Left ventricle myocardium inferior (tissue), 1 donor: Measurements from ENCODE around the gene SPECC1L. TPM values are rescaled to one million over a fixed set of nuclear protein-coding genes. Genes with fewer than 3 reads are reported as not detected.

ENCODE experiments used
- DNase-seq: peaks from one replicate; pipeline ENCODE4 v3.0.0-alpha.2; 2020
- H3K27ac ChIP-seq: fragments of 200-600 bp; replicated peaks from 2 replicates; pipeline ENCODE4 v1.8.0; 2021
- H3K27me3 ChIP-seq: fragments of 200-600 bp; 2 replicates; pipeline ENCODE4 v1.8.0; 2021; ENCODE audit warnings: low read depth
- H3K36me3 ChIP-seq: fragments of 200-600 bp; 2 replicates; pipeline ENCODE4 v1.8.0; 2021
- H3K4me1 ChIP-seq: fragments of 200-600 bp; 2 replicates; pipeline ENCODE4 v1.8.0; 2021
- H3K4me3 ChIP-seq: fragments of 200-600 bp; 2 replicates; pipeline ENCODE4 v1.8.0; 2021; ENCODE audit warnings: mild to moderate bottlenecking, moderate library complexity
- H3K9me3 ChIP-seq: fragments of 200-600 bp; replicated peaks from 2 replicates; pipeline ENCODE4 v1.8.0; 2021
- CTCF ChIP-seq: fragments of 200-600 bp; IDR thresholded peaks from 2 replicates; pipeline ENCODE4 v1.8.0; 2021; ENCODE audit warnings: antibody characterized with exemption, mild to moderate bottlenecking, borderline replicate concordance
- intact Hi-C: fragments of 100-400 bp; cut with micrococcal nuclease; formaldehyde crosslinking; loops from one replicate; pipeline ENCODE4 v1.11.0; 2022
- total RNA-seq: library from RNA; stranded (reverse); fragmentation: NEBNext Ultra II Directional; extraction: Animal tissue kit (Norgen Biotek cat#: 25700); gene quantifications from one replicate; pipeline ENCODE4 v1.2.1, GENCODE V29; 2021
- donor health status: DM: no; HTN: yes; CAD: no; lungs with severe emphysema.

The SPECC1L gene
- total RNA-seq, 1 donor from 2014 or later, result 51.9 TPM

DNA sequence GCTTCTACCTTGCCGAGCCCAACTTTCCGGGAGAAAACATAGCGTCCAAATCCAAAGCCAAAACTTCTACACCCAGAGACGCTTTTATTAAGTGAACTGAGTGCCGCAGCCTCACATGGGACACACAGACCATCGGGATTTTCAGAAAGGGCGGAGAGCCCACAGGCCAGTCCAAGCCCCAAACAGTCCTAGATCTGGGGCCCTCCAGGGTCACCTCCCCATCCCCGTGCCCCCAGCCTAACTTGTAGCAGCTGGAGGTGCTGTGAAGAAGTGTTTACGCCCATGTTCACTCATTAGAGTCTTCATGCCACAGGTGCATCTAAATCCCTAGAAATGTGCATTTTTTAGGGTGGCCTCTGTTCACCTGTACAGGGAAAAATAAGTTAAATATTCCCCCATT is 142.6 kb downstream of the SPECC1L start:
- Histone ChIP-seq H3K27ac (peak overlapping the region; percentile 65), H3K36me3 (peaks cover 38% of the 10 kb centered on the region), H3K4me3 (no peak overlapping the region), H3K4me1 (peaks cover 11% of the 10 kb centered on the region), H3K9me3 (no peaks in the 10 kb centered on the region), H3K27me3 (no peaks in the 10 kb centered on the region)
- no peak for TF ChIP-seq CTCF
- intact Hi-C loops, result no loop called here
- DNase-seq, result no peak

DNA sequence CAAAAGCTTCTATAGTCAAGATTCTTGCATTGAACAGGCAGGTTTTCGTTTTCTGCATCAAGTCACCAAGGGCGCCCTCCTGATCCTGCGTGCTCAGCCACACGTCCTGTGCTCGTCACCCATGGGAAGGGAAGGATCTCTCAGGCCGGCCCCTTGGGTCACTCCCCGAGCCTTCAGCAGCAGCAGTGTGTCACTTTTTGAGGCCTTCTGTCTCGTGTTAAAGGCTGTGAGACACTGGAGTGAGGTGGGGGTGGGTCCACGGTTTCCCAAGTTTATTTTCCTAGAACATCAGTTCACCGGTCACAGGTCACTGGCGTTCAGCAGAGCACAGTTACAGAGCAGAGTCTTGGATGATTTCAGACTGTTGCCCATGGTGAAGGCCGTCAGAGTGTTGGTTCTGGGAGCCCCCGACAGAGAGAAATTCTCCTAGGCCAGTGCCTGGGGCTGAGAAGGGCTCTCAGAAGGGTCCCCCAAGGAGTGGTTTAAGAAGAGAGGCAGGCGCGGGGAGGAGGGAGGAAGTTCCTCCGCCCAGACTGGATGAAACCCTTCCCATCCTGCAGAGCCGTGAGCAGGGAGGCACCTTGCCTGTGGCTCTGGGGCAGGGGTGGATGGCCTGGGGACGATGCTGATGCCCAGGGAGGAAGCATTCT is 143.2 kb downstream of the SPECC1L start:
- no peak for DNase-seq
- H3K27me3 ChIP-seq, result no peaks in the 10 kb centered on the region
- H3K27ac ChIP-seq, result peak overlapping the region; percentile 65
- peaks cover 38% of the 10 kb centered on the region for H3K36me3 ChIP-seq
- H3K4me1 ChIP-seq, result peaks cover 6% of the 10 kb centered on the region
- intact Hi-C loops, result no loop called here
- H3K9me3 ChIP-seq, result no peaks in the 10 kb centered on the region
- no peak overlapping the region for H3K4me3 ChIP-seq
- no peak for TF ChIP-seq CTCF

DNA sequence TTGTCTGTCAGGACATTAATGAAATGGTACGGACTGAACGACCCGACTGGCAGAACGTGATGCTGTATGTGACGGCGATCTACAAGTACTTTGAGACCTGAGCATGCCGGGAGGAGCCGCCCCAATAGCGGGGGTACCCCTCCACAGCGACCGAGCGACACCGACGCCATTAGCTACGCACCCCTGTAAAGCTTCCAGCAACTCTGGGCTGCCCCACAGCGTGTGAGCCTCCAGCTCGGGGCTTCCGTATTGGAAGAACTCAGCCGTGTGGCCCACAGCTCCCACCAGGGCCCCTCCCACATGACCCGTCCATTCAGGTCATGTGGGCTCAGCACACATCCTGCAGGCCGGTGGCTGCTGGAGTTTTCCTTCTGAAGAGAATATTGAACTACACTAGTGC is 143.9 kb downstream of the SPECC1L start:
- Histone ChIP-seq H3K27me3 (no peaks in the 10 kb centered on the region), H3K27ac (peak overlapping the region; percentile 65), H3K4me3 (no peak overlapping the region), H3K4me1 (peaks cover 7% of the 10 kb centered on the region), H3K9me3 (no peaks in the 10 kb centered on the region), H3K36me3 (peaks cover 38% of the 10 kb centered on the region)
- no peak for DNase-seq
- no peak for TF ChIP-seq CTCF
- intact Hi-C loops, result no loop called here

DNA sequence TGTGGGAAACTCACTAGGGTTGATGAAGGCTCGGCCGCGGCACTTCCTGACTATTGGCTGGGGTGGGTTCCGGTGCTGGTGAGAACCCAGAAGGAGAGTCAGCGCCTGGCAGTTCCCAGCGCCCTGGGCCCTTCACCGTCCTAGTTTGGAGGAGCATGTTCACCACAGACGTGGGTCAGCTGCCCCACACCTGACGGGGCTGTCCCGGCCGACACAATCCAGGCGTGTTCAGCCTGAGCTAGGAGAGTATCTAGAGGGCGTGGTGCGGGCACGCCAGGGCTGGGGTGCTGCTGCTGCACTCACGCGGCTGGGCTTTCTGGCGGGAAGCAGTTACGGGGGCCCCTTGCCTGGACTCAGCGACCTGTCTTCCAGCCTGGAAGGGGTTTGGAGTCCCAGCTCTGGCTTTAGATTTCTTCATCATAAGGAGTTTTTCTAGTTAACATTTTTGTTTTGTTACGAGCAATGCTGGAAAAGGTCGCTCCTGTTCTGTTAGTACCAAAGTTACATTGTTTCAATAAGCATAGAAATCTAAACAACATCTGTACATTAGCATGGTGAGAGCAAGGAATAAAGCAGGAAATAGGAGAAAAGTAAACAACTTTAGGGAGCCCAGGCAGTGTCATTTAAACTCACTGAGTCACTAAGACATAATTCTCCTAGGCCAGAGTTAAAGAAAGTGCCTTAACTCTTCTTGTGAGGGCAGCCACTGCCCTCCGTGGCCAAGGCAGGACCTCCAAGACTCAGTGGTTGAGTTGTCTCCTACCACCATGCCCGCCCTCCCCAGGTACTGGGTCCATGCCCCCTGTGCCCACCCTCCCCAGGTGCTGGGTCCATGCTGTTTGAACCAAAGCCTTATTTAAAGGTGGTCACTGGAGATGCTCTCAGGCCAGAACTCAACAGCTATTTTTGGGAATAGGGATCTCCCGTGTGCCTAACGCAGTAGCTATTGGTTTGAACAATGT is 144.6 kb downstream of the SPECC1L start:
- H3K36me3 ChIP-seq, result peaks cover 38% of the 10 kb centered on the region
- DNase-seq, result no peak
- H3K9me3 ChIP-seq, result no peaks in the 10 kb centered on the region
- no peak overlapping the region for H3K4me3 ChIP-seq
- intact Hi-C loops, result no loop called here
- H3K27ac ChIP-seq, result peak overlapping the region; percentile 65
- no peaks in the 10 kb centered on the region for H3K27me3 ChIP-seq
- peaks cover 15% of the 10 kb centered on the region for H3K4me1 ChIP-seq
- no peak for TF ChIP-seq CTCF

- Histone ChIP-seq H3K36me3 (peaks cover 38% of the 10 kb centered on the region), H3K9me3 (no peaks in the 10 kb centered on the region), H3K4me1 (peaks cover 23% of the 10 kb centered on the region), H3K4me3 (no peak overlapping the region), H3K27me3 (no peaks in the 10 kb centered on the region), H3K27ac (no peak overlapping the region)
- DNase-seq, result no peak
- intact Hi-C loops, result no loop called here
- TF ChIP-seq CTCF, result no peak
These were observed 145.5 kb downstream of the SPECC1L start for GRCh38 chr22:24416095-24416494.
